GM12873 (cell line): ENCODE measurements around the gene PELI2.

Experiments used
- CTCF ChIP-seq: IDR thresholded peaks from 2 replicates; pipeline ENCODE4 v1.5.1; 2012; ENCODE audit warnings: low read depth, mild to moderate bottlenecking, moderate library complexity, low read length, control low read depth; ENCODE audit not compliant: insufficient read depth; ENCODE audit errors: missing control alignments

Gene PELI2

GRCh38 chr14:56197150-56197549, 78.9 kb downstream of the PELI2 start:
- TF ChIP-seq CTCF: no peak

- no peak for TF ChIP-seq CTCF
Measured at GRCh38 chr14:56198438-56198837, 80.2 kb downstream of the PELI2 start.

- no peak for TF ChIP-seq CTCF
Measured at GRCh38 chr14:56199095-56199981, 81.1 kb downstream of the PELI2 start.

GRCh38 chr14:56199982-56200577, 81.9 kb downstream of the PELI2 start:
- no peak for TF ChIP-seq CTCF

GRCh38 chr14:56202256-56202655, 84.0 kb downstream of the PELI2 start:
- no peak for TF ChIP-seq CTCF

GRCh38 chr14:56205881-56206280, 87.7 kb downstream of the PELI2 start:
- TF ChIP-seq CTCF: no peak

GRCh38 chr14:56206596-56206995, 88.4 kb downstream of the PELI2 start:
- TF ChIP-seq CTCF: no peak
